ENCODE results near the gene ILKAP.

ILKAP gene

DNA sequence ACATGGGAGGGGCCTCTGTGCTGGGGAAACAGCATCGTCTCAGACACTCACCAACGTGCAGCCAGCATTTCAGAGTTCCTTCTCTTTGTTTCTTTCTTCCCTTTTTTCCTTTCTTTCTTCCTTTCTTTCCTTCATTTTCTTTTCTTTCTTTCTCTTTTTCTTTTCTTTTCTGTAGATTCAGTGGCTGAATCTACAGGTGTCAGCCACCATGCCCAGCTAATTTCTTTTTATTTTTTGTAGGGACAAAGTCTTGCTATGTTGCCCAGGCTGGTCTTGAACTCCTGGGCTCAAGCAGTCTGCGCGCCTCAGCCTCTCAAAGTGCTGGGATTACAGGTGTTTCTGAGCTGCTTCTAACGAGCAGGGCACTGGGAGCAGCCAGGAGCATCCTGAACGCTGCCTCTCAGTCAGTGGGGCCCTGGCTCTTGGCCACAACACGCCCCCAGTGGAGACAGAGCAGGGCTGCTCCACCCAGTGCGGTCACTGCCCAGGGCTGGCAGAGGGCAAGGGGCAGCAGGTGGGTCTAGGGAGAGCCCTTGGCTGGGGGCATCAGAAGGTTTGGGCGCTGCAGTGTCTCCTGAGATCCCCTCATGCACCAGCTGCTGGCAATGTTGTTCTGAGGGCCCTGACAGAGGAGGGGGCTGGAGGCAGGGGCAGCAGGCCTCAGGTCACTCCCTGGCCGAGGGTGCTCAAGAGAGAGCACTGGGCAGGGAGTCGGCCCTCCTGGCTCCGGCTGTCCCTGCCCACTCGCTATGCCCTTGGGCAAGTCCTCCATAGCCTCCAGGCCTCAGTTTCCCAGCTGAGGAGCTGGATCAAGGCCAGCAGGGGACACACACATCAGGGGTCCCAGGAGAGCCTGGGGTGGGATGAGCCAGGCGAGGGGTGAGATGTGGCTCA, 69.7 kb downstream of the ILKAP start:
- no peak for DNase-seq

- DNase-seq: no peak
These were observed 70.7 kb downstream of the ILKAP start for GRCh38 chr2:238132463-238133450.

DNA sequence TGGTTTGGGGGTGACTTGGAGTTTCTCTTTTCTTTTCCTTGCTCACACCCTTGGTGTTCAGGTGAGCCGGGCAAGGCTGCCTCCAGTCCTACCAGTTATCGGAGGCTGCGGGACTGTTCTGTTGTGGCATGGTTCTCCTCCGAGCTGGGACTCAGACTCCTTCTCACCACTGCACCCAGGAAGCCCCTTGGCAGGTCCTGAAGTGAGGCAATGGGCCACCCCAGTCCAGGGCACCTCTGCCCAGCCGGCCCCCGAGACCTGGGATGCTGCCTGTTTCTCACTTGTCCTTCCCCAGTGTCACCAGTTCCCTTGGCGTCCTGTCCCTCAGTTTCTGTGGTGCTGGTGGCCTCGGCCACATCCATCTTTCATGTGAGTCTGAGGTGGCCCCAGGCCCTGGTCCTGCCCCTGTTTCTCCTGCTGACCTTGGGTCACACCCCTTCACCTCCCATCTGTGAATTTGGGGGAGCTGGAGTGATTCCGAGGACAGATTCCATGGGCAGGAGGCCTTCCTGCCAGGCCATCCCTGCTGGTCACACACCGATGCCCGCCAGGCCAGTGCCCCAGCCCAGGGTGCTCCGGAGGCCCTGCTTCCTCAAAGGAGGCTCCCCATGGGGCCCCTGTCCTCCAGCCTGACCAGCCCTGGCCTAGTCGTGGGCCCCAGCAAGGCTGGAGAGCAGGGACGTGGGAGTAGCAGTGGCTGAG, 71.6 kb downstream of the ILKAP start:
- DNase-seq: no peak

DNA sequence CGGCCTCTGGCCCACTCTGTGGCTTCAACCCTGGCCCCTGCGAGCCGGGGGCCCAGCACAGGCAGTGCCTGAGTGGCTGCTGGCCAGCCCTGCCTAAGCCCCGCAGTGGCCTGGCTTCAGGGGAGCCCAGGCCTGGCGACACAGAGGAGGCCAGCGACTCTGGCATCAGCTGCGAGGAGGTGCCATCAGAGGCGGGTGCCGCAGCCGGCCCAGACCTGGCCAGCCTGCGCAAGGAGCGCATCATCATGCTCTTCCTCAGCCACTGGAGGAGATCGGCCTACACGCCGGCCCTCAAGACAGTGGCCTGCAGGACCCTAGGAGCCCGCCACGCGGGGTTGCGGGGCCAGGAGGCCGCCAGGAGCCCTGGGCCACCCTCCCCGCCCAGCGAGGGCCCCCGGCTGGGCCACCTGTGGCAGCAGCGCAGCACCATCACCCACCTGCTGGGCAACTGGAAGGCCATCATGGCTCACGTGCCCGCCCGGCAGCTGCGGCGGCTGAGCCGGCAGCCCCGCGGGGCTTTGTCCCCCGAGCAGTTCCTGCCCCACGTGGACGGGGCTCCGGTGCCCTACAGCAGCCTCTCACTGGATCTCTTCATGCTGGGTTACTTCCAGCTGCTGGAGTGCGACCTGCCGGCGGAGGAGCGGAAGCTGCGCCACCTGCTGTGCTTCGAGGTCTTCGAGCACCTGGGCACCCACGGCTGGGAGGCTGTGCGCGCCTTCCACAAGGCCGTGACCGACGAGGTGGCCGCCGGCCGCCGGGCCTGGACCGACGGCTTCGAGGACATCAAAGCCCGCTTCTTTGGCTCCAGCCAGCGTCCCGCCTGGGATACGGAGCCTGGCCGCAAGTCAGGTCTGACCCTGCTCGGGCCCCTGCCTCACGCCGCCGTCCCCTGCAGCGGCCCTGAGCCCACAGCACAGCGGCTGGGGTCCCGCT, 72.5 kb downstream of the ILKAP start:
- peak in 1 of 2 experiments; percentile 31 for DNase-seq

DNA sequence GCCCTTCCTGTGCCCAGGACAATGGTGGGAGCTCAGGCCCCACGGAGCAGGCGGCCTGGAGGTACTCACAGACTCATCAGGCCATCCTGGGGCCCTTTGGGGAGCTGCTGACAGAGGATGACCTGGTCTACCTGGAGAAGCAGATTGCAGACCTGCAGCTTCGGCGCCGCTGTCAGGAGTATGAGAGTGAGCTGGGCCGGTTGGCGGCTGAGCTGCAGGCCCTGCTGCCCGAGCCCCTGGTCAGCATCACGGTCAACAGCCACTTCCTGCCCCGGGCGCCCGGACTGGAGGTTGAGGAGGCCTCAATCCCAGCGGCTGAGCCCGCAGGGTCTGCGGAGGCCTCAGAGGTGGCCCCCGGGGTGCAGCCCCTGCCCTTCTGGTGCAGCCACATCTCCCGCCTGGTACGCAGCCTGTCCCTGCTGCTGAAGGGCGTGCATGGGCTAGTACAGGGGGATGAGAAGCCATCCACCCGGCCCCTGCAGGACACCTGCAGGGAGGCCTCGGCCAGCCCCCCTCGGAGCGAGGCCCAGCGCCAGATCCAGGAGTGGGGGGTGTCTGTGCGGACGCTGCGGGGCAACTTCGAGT, 73.3 kb downstream of the ILKAP start:
- DNase-seq: no peak

DNA sequence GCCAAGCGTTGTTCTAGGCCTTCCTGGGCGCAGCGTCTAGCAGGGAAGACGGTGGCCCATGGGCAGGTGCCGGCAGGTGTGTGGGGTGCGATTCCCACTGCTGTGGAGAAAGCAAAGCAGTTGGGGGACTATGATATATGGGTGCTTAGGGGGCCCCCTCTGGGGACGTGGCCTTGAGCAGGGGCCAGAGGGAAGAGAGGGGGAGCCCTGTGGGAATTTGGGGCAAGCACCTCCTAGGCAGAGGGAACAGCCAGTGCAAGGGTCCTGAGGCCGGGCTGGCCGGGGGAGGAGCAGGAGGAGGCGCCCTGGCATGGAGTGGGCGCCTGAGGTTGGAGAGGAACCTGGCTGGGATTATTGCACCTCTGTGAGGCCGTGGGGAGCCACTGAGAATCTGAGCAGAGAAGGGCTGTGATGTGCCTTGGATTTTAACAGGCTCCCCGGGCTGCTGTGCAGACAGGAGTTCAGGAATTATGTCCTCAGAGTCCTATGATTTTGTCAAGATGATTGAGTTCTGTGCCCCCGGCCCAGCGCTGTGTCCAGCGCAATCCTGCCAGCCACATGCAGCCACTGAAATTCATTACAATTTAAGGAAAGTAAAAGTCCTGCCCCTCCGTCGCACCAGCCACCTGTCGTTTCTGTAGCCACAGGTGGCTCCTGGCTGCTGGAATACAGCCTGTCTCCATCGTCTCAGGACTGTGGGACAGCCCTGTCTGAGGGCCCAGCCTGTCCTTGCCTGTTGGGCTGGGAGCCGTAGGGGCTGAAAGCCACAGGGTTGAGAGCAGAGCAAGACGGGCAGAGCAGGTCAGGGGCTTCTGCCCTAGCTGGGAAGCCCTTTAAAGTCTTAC, 74.1 kb downstream of the ILKAP start:
- no peak for DNase-seq

DNA sequence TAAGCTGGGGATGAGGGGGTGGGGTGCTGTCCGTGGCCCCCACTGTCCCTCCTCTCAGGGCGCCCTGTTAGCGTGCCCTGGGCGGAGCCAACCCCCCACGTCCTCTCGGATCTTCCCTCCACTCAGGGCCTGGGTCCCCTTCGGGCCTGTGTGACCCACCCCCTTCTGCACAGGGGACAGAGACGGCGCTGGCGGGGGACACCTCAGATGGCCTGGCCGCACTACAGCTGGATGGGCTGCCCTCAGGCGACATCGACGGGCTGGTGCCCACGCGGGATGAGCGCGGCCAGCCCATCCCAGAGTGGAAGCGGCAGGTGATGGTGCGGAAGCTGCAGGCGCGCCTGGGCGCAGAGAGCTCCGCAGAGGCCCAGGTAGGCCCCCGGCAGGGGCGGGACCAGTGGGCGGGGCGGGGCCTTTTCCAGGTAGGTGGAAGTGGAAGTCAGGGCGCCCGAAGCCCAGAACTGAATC, 74.9 kb downstream of the ILKAP start:
- no peak for DNase-seq

- DNase-seq: no peak
These were observed 75.4 kb downstream of the ILKAP start for GRCh38 chr2:238128061-238128440.

- DNase-seq: peak in 1 of 2 experiments; percentile 8
These were observed 76.1 kb downstream of the ILKAP start for GRCh38 chr2:238127165-238128060.

DNA sequence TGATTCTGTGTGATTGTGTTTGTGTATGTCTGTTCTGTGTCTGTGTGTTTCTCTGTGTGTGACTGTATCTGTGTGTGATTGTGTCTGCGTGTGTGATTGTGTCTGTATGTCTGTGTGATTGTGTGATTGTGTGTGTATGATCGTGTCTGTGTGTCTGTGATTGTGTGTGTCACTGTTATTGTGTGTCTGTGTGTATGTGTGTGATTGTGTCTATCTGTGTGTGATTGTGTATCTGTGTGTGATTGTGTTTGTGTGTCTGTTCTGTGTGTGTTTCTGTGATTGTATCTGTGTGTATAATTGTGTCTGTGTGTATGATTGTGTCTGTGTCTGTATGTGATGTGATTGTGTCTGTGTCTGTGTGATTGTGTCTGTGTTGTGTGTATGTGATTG, 76.7 kb downstream of the ILKAP start:
- no peak for DNase-seq

DNA sequence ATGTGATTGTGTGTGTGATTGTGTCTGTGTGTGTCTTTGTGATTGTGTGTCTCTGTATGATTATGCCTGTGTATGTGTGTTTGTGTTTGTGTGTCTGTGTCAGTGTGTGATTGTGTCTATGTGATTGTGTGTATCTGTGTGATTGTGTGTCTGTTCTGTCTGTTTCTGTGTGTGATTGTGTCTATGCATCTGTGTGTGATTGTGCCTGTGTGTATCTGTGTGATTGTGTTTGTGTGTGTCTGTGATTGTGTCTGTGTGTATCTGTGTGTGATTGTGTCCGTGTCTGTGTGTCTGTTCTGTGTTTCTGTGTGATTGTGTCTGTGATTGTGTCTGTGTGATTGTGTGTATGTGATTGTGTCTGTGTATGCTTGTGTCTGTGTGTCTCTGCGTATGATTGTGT, 77.2 kb downstream of the ILKAP start:
- no peak for DNase-seq

GRCh38 chr2:238125127-238125885, 78.2 kb downstream of the ILKAP start:
- DNase-seq: no peak

DNA sequence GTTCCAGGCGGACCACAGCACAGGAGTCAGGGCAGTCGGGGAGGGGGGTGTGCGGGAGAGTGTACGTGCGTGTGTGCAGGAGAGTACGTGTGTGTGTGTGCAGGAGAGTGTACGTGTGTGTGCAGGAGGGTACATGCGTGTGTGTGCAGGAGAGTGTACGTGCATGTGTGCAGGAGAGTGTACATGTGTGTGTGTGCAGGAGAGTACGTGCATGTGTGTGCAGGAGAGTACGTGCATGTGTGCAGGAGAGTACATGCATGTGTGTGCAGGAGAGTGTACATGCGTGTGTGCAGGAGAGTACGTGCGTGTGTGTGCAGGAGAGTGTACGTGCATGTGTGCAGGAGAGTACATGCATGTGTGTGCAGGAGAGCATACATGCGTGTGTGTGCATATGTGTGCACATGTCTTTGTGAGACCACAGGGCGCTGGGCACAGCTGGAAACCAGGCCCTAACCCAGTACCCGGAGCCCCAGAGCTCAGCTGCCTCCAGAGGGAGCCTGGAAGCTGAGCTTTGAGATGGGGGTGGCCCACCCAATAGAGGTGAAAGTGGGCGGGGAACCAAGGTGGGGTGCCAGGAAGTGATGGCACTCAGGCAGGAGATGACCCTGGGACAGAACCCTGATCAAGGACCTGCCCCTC, 78.9 kb downstream of the ILKAP start:
- no peak for DNase-seq

DNA sequence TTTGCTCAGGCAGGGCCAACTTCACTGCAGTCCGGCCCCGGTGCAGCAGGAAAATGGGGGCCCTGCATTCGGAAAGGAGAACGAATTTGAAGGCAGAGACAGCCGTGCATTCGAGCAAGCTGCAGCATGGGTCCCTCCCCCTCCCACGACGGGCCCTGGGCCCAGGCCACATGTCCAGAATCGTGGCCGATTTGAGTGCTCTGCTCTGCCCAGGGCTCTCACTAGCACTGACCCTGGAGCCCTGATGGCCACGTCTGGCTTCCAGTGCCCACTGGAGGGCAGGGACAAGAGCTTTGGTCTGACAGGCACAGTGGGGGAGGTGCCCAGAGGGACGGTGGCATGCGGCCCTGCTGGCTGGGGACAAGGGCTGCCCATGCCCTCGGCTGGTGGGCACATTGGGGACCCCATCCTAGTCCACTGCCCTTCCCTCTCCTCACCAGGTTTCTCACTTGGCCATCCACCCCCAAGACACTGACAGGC, 79.5 kb downstream of the ILKAP start:
- DNase-seq: no peak

DNA sequence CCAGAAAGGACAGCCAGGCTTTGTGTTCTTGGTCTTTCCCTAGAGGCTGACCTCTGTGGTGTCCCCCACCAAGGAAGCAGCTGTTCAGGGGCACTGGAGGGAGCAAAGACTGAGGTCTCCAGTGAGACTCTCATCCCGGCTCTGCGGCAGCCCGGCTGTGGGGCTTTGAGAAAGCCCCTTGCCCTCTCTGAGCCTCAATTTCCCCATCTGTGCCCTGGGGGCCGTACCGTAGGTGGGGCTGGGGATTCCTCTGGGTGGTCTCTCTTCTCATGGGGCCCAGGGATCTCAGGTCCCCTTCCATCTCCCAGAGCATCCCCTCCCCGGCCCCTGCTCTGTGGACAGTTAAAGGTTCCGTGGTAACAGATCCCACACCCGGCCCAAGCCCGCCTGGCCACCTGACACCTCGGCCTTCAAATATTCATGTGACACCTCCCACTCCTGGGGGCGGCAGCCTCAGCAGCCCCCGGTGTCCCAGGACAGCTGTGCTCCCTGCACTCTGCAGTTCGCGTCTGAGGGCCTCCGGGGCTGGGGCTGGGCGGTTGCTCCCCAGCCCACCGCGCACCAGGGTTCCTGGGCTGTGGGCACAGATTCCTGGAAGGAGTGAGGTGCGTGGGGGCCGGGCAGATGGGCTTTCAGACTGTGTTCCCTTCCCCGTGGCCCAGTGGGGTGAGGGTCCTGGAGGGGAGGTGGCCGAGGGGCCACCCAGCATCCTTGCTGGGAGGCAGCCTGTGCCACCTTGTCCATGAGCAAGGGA, 80.1 kb downstream of the ILKAP start:
- DNase-seq: no peak

DNA sequence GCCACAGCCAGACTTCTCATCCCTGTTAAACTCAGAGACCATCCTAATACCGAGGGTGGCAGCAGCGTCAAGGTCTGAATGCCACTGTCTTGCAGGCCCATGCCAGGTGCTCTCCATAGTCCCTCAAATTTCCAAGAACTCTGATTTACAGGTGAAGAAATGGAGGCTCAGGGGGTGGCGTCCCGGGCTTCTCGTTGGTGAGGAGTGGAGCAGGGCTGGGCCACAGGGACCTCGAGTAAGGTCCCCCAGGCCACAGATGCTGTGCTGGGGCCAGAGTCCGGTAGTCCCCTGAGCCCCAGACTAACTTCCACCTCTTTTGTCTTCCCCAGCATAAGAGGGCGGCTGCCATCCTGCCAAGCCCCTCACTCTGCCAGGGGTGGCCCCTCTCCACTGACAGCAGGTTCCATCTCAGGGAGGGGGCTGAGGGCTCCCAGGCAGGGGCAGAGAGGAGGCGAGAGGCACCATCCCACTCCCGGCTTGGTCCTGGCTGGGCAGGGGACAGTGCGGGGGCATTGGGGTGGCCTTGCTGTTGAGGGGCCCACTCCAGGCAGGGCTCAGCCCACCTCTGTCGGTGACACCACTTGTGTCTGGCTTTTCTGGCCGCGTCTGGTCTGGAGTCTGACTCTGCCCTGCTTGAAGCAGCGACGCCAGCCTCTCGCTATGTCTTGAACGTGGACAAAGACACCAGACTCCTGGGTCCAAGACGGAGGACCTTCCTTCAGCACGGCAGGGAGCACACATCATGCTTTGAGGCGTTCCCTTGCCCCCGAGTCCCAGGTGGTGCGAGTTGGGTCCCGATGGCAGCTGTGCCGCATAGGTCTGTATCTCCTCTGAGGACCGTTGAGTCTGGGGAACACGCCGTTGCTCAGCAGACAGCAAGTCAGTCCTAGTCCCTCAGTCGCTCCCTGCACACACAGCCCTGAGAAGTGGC, 80.9 kb downstream of the ILKAP start:
- DNase-seq: no peak
